Esophagus squamous epithelium (tissue), 4 donors: ENCODE measurements around the gene IFT74.

Experiments
- CTCF ChIP-seq, 6 experiments: fragments of 450-650 bp in 4 of 6; fragments of 200-600 bp in 2 of 6; sonication (generic) in 2 of 6; IDR thresholded peaks; one replicate each; pipeline ENCODE4 v1.5.1; 2016 to 2019; ENCODE audit warnings: antibody characterized with exemption in 6 of 6, mild to moderate bottlenecking in 4 of 6, moderate library complexity in 4 of 6
- POLR2A ChIP-seq, 4 donors: fragments of 450-650 bp; IDR thresholded peaks; one replicate each; pipeline ENCODE4 v1.6.1; 2017; ENCODE audit warnings: antibody characterized with exemption in 4 of 4, mild to moderate bottlenecking in 4 of 4, moderate library complexity in 3 of 4

GRCh38 chr9:27043176-27043575 is 87.0 kb downstream of the IFT74 start:
- TF ChIP-seq CTCF (IDR thresholded peaks at IDR 0.05), result no peak
- no peak for TF ChIP-seq POLR2A (IDR thresholded peaks at IDR 0.05)
